ENCODE measurements around the gene TDRKH. TPM values are rescaled to one million over a fixed set of nuclear protein-coding genes. Genes with fewer than 3 reads are reported as not detected.
A peak's percentile ranks its signal among the peaks of the same experiment; 100 is the strongest.

Gene TDRKH
- total and polyA plus RNA-seq, 2 donors (not counting 1 experiment from before 2014, with no cell fraction given) = 1.8 to 5.6 TPM

DNA sequence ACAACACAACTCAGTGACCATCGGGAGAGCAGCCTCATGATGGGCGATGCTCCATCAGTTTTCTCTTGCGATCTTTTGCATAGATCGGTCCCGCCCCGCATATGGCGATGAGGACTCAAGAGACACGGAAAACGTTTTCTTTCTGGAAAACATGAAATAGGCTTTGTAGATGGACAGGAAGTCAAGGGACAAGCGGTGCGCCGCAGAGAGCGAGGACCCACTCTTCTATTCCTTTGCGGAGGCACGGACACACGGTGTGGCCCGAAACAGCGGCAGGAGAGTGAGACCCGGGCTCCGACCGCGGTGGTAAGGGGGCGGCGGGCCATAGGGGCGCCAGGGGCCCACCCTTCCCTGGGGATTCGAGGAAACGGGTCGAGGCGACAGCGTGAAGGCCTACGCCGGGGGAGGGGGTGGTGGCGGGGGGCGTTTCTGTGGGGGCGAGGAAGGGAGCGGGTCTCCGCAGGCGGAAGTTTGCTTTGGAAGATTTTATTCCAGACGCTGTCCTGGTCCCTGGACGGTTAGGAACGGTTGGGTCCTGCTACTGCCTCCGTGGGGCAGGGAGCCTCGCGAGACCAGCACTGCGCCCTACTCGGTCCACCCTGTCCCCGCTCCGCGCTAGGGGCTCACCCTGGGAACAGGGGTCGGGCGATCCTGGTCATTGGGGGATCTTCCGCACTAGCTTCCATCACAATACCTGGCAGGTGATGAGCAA lies 796 bp upstream of the TDRKH start:
- H3K27ac ChIP-seq (ENCODE audit: insufficient read depth, low read length) = no peak overlapping the region

GRCh38 chr1:151787689-151788088 lies 2.6 kb downstream of the TDRKH start:
- Histone ChIP-seq H2AFZ (ENCODE audit: low read length) (no peak overlapping the region), H3K9me3 (ENCODE audit: control insufficient read depth, insufficient read depth, low read depth, low read length) (no peaks in the 10 kb centered on the region), H3K4me1 (ENCODE audit: control insufficient read depth, extremely low read depth, insufficient read depth, low read length) (no peaks in the 10 kb centered on the region), H3K4me2 (ENCODE audit: extremely low read depth, insufficient read depth, low read length) (no peak overlapping the region), H3K36me3 (ENCODE audit: control insufficient read depth, insufficient read depth, low read length) (no peaks in the 10 kb centered on the region), H3K4me3 (replicated peaks in 1 of 4; ENCODE audit: control extremely low read depth in 1 of 4, insufficient read depth in 1 of 4, low read depth in 3 of 4, low read length in 4 of 4) (no peak overlapping the region), H3K27me3 (ENCODE audit: control insufficient read depth, insufficient read depth, low read length) (peaks cover 6% of the 10 kb centered on the region), H3K9ac (ENCODE audit: insufficient read depth, low read length) (no peak overlapping the region), H3K79me2 (ENCODE audit: control insufficient read depth, insufficient read depth, low read length) (no peaks in the 10 kb centered on the region), H3K27ac (ENCODE audit: insufficient read depth, low read length) (no peak overlapping the region), H4K20me1 (ENCODE audit: control insufficient read depth, extremely low read depth, insufficient read depth, low read length) (no peaks in the 10 kb centered on the region)
- no peak for DNase-seq (ENCODE audit: low read depth in 2 of 2)
- TF ChIP-seq EZH2 (IDR thresholded peaks at IDR 0.05; ENCODE audit: low read length, missing control alignments) (no peak), CTCF (conservative IDR thresholded peaks at IDR 0.05 in 1 of 2, IDR thresholded peaks at IDR 0.05 in 1 of 2; ENCODE audit: low read depth in 1 of 2, low read length in 2 of 2) (no peak)

More for the DNA sequence above, 796 bp upstream of the TDRKH start:
- peaks cover under 1% of the 10 kb centered on the region for H3K27me3 ChIP-seq (ENCODE audit: control insufficient read depth, insufficient read depth, low read length)
- peak overlapping the region; percentile 98 for H2AFZ ChIP-seq (ENCODE audit: low read length)
- H3K79me2 ChIP-seq (ENCODE audit: control insufficient read depth, insufficient read depth, low read length) = no peaks in the 10 kb centered on the region
- no peak overlapping the region for H3K9ac ChIP-seq (ENCODE audit: insufficient read depth, low read length)
- DNase-seq (ENCODE audit: low read depth in 2 of 2) = peak in 1 of 2 donors; percentile 6
- H3K4me3 ChIP-seq (replicated peaks in 1 of 4; ENCODE audit: control extremely low read depth in 1 of 4, insufficient read depth in 1 of 4, low read depth in 3 of 4, low read length in 4 of 4) = peak overlapping the region; percentile 62 to 85 (median 69)
- no peaks in the 10 kb centered on the region for H3K9me3 ChIP-seq (ENCODE audit: control insufficient read depth, insufficient read depth, low read depth, low read length)
- H3K4me2 ChIP-seq (ENCODE audit: extremely low read depth, insufficient read depth, low read length) = peak overlapping the region; percentile 64
- TF ChIP-seq CTCF (conservative IDR thresholded peaks at IDR 0.05 in 1 of 2, IDR thresholded peaks at IDR 0.05 in 1 of 2; ENCODE audit: low read depth in 1 of 2, low read length in 2 of 2) (no peak), EZH2 (IDR thresholded peaks at IDR 0.05; ENCODE audit: low read length, missing control alignments) (no peak)
- H3K4me1 ChIP-seq (ENCODE audit: control insufficient read depth, extremely low read depth, insufficient read depth, low read length) = no peaks in the 10 kb centered on the region
- no peaks in the 10 kb centered on the region for H3K36me3 ChIP-seq (ENCODE audit: control insufficient read depth, insufficient read depth, low read length)
- H4K20me1 ChIP-seq (ENCODE audit: control insufficient read depth, extremely low read depth, insufficient read depth, low read length) = no peaks in the 10 kb centered on the region

DNA sequence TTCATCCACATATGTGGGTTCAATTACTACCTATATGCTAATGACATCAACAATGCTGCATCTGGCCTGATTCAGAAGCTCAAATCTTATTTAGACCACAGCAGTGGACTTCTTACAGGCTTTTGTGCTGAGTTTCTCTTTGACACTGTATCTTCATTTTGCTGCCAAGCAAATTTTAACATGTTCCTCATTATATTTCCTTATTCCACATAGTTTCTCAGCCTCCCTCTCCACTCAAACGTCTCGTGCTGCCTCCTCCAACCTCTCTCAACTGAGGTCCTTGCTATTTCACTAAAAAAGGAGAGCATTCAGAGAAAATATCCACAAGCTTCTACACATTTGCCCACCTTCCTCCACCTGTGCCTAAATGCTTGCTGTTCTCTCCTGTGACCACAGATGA lies 6.5 kb downstream of the TDRKH start:
- H3K4me3 ChIP-seq (replicated peaks in 1 of 4; ENCODE audit: control extremely low read depth in 1 of 4, insufficient read depth in 1 of 4, low read depth in 3 of 4, low read length in 4 of 4) = no peak overlapping the region
- no peak overlapping the region for H2AFZ ChIP-seq (ENCODE audit: low read length)
- no peaks in the 10 kb centered on the region for H3K36me3 ChIP-seq (ENCODE audit: control insufficient read depth, insufficient read depth, low read length)
- no peak overlapping the region for H3K4me2 ChIP-seq (ENCODE audit: extremely low read depth, insufficient read depth, low read length)
- no peaks in the 10 kb centered on the region for H3K4me1 ChIP-seq (ENCODE audit: control insufficient read depth, extremely low read depth, insufficient read depth, low read length)
- H3K27me3 ChIP-seq (ENCODE audit: control insufficient read depth, insufficient read depth, low read length) = peaks cover 6% of the 10 kb centered on the region
- H3K27ac ChIP-seq (ENCODE audit: insufficient read depth, low read length) = no peak overlapping the region
- no peaks in the 10 kb centered on the region for H3K79me2 ChIP-seq (ENCODE audit: control insufficient read depth, insufficient read depth, low read length)
- no peaks in the 10 kb centered on the region for H4K20me1 ChIP-seq (ENCODE audit: control insufficient read depth, extremely low read depth, insufficient read depth, low read length)
- TF ChIP-seq EZH2 (IDR thresholded peaks at IDR 0.05; ENCODE audit: low read length, missing control alignments) (no peak), CTCF (conservative IDR thresholded peaks at IDR 0.05 in 1 of 2, IDR thresholded peaks at IDR 0.05 in 1 of 2; ENCODE audit: low read depth in 1 of 2, low read length in 2 of 2) (no peak)
- H3K9me3 ChIP-seq (ENCODE audit: control insufficient read depth, insufficient read depth, low read depth, low read length) = no peaks in the 10 kb centered on the region
- no peak overlapping the region for H3K9ac ChIP-seq (ENCODE audit: insufficient read depth, low read length)
- no peak for DNase-seq (ENCODE audit: low read depth in 2 of 2)
